PC-3 (cell line): ENCODE data around the gene NAA10. TPM values are rescaled to one million over a fixed set of nuclear protein-coding genes. Genes with fewer than 3 reads are reported as not detected.

Experiments used
- ATAC-seq: fragments of 200-7000 bp; cut with Tn5 transposase; 2 replicates; pipeline ENCODE4 v1.9.1; 2020; ENCODE audit warnings: mild to moderate bottlenecking, moderate library complexity
- BruUV-seq: library from RNA; stranded (reverse); fragments of 400-500 nt; replicated peaks from 2 replicates; lab custom pipeline; 2021; lab: Mats Ljungman, UMichigan
- CTCF ChIA-PET: fragments of 300-600 bp; sonication (Branson Sonifier 250); formaldehyde crosslinking; loops from one replicate; lab custom pipeline; 2022; ENCODE audit warnings: antibody characterized with exemption; lab: Charles Lee
- POLR2A ChIA-PET: fragments of 300-600 bp; sonication (Branson Sonifier 250); formaldehyde crosslinking; loops from one replicate; lab custom pipeline; 2022; ENCODE audit warnings: antibody characterized with exemption; ENCODE audit not compliant: unreplicated experiment; lab: Charles Lee
- DNase-seq: peaks from one replicate; pipeline ENCODE4 v3.0.0-alpha.2; 2015
- H2AFZ ChIP-seq: fragments of 300-600 bp; sonication (generic); 2 replicates; pipeline ENCODE4 v1.6.0; 2016; ENCODE audit warnings: antibody characterized with exemption, low read length
- H3F3A ChIP-seq: fragments of 300-600 bp; sonication (generic); one replicate; pipeline ENCODE4 v1.6.0; 2017; ENCODE audit warnings: antibody characterized with exemption, low read length, control low read depth, mild to moderate bottlenecking; ENCODE audit not compliant: unreplicated experiment
- H3K27ac ChIP-seq: fragments of 300-600 bp; sonication (generic); 2 replicates; pipeline ENCODE4 v1.5.1; 2016; ENCODE audit warnings: mild to moderate bottlenecking, low read length
- H3K27me3 ChIP-seq: fragments of 300-600 bp; sonication (generic); 2 replicates; pipeline ENCODE4 v1.6.1; 2016; ENCODE audit warnings: low read length, mixed read lengths
- H3K36me3 ChIP-seq: fragments of 300-600 bp; sonication (generic); 2 replicates; pipeline ENCODE4 v1.6.1; 2016; ENCODE audit warnings: low read depth, mixed run types, low read length, mixed read lengths
- H3K4me1 ChIP-seq: fragments of 300-600 bp; sonication (generic); 2 replicates; pipeline ENCODE4 v1.5.1; 2016; ENCODE audit warnings: low read length; ENCODE audit not compliant: insufficient read depth
- H3K4me2 ChIP-seq: fragments of 300-600 bp; sonication (generic); 2 replicates; pipeline ENCODE4 v1.6.0; 2016; ENCODE audit warnings: low read length
- H3K4me3 ChIP-seq: fragments of 300-600 bp; sonication (generic); 2 replicates; pipeline ENCODE4 v1.5.1; 2016; ENCODE audit warnings: mild to moderate bottlenecking, low read length, mixed read lengths
- H3K79me2 ChIP-seq: fragments of 300-600 bp; sonication (generic); 2 replicates; pipeline ENCODE4 v1.6.1; 2017; ENCODE audit warnings: low read length, mixed read lengths
- H3K9ac ChIP-seq: fragments of 300-600 bp; sonication (generic); 2 replicates; pipeline ENCODE4 v1.6.0; 2016; ENCODE audit warnings: mild to moderate bottlenecking, low read length
- H3K9me2 ChIP-seq: fragments of 300-600 bp; sonication (generic); replicated peaks from 2 replicates; pipeline ENCODE4 v1.6.1; 2016; ENCODE audit warnings: mixed run types, low read length, mixed read lengths
- H3K9me3 ChIP-seq: fragments of 300-600 bp; sonication (generic); 2 replicates; pipeline ENCODE4 v1.6.1; 2016; ENCODE audit warnings: low read length, mixed read lengths
- H4K20me1 ChIP-seq: fragments of 300-600 bp; sonication (generic); 2 replicates; pipeline ENCODE4 v1.6.1; 2016; ENCODE audit warnings: low read length, mixed read lengths
- CTCF ChIP-seq: fragments of 300-600 bp; sonication (generic); conservative IDR thresholded peaks from 2 replicates; pipeline ENCODE4 v1.5.1; 2017; ENCODE audit warnings: antibody characterized with exemption, low read depth, mild to moderate bottlenecking, low read length
- EZH2 ChIP-seq: fragments of 300-600 bp; sonication (generic); IDR thresholded peaks from one replicate; pipeline ENCODE4 v1.6.1; 2017; ENCODE audit warnings: antibody characterized with exemption, mild to moderate bottlenecking, low read length; ENCODE audit not compliant: unreplicated experiment
- EZH2phosphoT487 ChIP-seq: fragments of 300-600 bp; sonication (generic); IDR thresholded peaks from 2 replicates; pipeline ENCODE4 v1.6.1; 2018; ENCODE audit warnings: mild to moderate bottlenecking, antibody characterized with exemption, low read length, borderline replicate concordance
- intact Hi-C: fragments of 100-400 bp; cut with micrococcal nuclease; formaldehyde crosslinking; loops from 2 replicates; pipeline ENCODE4 v1.9.0; 2023
- total RNA-seq: library from RNA; depleted of rRNA; stranded (reverse); fragments of >200 nt; gene quantifications from 2 replicates; pipeline ENCODE4 v1.2.3, GENCODE V29; 2014

Gene NAA10
- total RNA-seq, 1 experiment from 2014 or later, result 172 TPM

- H3K36me3 ChIP-seq, result no peaks in the 10 kb centered on the region
- H2AFZ ChIP-seq, result no peak overlapping the region
- no peaks in the 10 kb centered on the region for H3F3A ChIP-seq
- H3K4me2 ChIP-seq, result no peak overlapping the region
- no peaks in the 10 kb centered on the region for H3K9me2 ChIP-seq
- no TSS peak for BruUV-seq
- no peak overlapping the region for H3K27ac ChIP-seq
- ATAC-seq, result no peak
- H3K9me3 ChIP-seq, result no peaks in the 10 kb centered on the region
- no peak for DNase-seq
- no peaks in the 10 kb centered on the region for H3K79me2 ChIP-seq
- no peak overlapping the region for H3K4me3 ChIP-seq
- H3K9ac ChIP-seq, result no peak overlapping the region
- TF ChIP-seq EZH2phosphoT487 (no peak), EZH2 (no peak), CTCF (no peak)
- ChIA-PET CTCF (no interaction called here), POLR2A (no interaction called here)
- intact Hi-C loops, result no loop called here
- H4K20me1 ChIP-seq, result no peaks in the 10 kb centered on the region
- H3K27me3 ChIP-seq, result no peaks in the 10 kb centered on the region
- H3K4me1 ChIP-seq, result no peaks in the 10 kb centered on the region
Measured at GRCh38 chrX:153941336-153942252, 6.8 kb upstream of the NAA10 start.

- Histone ChIP-seq H3K9me2 (no peaks in the 10 kb centered on the region), H3K27ac (no peak overlapping the region), H3K36me3 (no peaks in the 10 kb centered on the region), H3K27me3 (no peaks in the 10 kb centered on the region), H3K79me2 (peaks cover 2% of the 10 kb centered on the region; the same call in 1 of the 2 replicates), H4K20me1 (no peaks in the 10 kb centered on the region), H2AFZ (no peak overlapping the region), H3K4me2 (no peak overlapping the region), H3K4me3 (no peak overlapping the region), H3K9ac (no peak overlapping the region), H3F3A (no peaks in the 10 kb centered on the region), H3K4me1 (no peaks in the 10 kb centered on the region), H3K9me3 (no peaks in the 10 kb centered on the region)
- ATAC-seq, result no peak
- POLR2A ChIA-PET, result no interaction called here
- no peak for TF ChIP-seq EZH2
- no peak for TF ChIP-seq CTCF
- no peak for TF ChIP-seq EZH2phosphoT487
- no TSS peak for BruUV-seq
- CTCF ChIA-PET, result no interaction called here
- intact Hi-C loops, result no loop called here
- DNase-seq, result no peak
Measured at GRCh38 chrX:153939573-153939972, 4.7 kb upstream of the NAA10 start.

GRCh38 chrX:153938226-153938786 lies 3.5 kb upstream of the NAA10 start:
- TF ChIP-seq EZH2, result no peak
- TF ChIP-seq EZH2phosphoT487, result no peak
- no peak for TF ChIP-seq CTCF
- Histone ChIP-seq H3K79me2 (peaks cover 14% of the 10 kb centered on the region), H3K4me2 (no peak overlapping the region), H3K4me1 (peaks cover under 1% of the 10 kb centered on the region; the same call in 1 of the 2 replicates), H4K20me1 (no peaks in the 10 kb centered on the region), H3K9me2 (no peaks in the 10 kb centered on the region), H3F3A (no peaks in the 10 kb centered on the region), H3K9me3 (no peaks in the 10 kb centered on the region), H3K4me3 (no peak overlapping the region), H2AFZ (no peak overlapping the region), H3K27ac (no peak overlapping the region), H3K36me3 (no peaks in the 10 kb centered on the region), H3K9ac (no peak overlapping the region), H3K27me3 (no peaks in the 10 kb centered on the region)
- no TSS peak for BruUV-seq
- DNase-seq (no peak), ATAC-seq (no peak)
- intact Hi-C loops, result no loop called here
- POLR2A ChIA-PET, result no interaction called here
- CTCF ChIA-PET, result interaction anchor here (0.7 kb wide), 1 partner anchor 151 kb away, joined by 7 read pairs; no protein-coding TSS in a partner anchor
